GM10847 (cell line): Measurements from ENCODE around the gene CORO1C.

Experiments
- POLR2A ChIP-seq: IDR thresholded peaks from 2 replicates; pipeline ENCODE4 v1.6.1; 2011; ENCODE audit not compliant: insufficient read length; ENCODE audit errors: extremely low read depth

CORO1C gene

DNA sequence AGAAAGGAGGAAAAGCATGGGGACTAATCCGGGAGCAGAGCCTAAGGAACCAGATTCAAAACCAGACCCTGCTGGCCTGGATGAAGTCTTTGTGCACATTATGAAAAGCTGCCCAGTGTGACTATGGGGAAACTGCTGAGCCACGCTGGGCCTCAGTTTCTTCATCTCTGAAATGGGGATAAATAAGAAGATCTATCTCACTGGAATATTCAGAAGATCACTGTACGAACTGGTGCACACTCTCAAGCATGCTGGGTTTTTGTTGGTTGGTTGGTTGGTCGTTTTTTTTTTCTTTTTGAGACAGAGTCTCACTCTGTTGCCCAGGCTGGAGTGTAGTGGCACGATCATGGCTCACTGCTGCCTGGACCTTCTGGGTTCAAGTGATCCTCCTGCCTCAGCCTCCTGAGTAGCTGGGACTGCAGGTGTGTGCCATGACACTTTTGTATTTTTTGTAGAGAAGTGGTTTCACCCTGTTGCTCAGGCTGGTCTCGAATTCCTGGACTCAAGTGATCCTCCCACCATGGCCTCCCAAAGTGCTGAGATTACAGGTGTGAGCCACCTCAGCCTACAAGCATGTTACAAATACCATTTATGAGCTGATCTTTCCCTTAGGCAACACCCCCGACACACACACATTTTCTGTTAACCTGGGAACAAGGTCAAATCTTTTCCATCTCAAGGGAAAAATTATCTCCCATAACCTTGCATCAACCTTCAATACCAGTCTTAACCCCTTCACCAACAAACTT is 33.4 kb upstream of the CORO1C start:
- TF ChIP-seq POLR2A = no peak

DNA sequence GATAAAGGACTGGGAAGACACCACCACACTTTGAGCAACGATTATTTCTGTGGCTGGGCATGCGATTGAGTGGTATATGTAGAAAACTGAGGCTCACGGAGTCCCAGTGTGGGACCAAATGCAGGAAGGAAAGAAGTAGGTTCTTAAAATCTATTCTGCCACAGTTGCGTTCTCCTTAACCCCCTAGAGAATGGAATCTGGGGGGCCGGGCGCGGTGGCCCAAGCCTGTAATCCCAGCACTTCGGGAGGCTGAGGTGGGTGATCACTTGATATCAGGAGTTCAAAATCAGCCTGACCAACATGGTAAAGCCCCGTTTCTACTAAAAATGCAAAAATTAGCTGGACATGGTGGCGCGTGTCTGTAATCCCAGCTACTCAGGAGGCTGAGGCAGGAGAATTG is 29.9 kb upstream of the CORO1C start:
- TF ChIP-seq POLR2A = no peak

DNA sequence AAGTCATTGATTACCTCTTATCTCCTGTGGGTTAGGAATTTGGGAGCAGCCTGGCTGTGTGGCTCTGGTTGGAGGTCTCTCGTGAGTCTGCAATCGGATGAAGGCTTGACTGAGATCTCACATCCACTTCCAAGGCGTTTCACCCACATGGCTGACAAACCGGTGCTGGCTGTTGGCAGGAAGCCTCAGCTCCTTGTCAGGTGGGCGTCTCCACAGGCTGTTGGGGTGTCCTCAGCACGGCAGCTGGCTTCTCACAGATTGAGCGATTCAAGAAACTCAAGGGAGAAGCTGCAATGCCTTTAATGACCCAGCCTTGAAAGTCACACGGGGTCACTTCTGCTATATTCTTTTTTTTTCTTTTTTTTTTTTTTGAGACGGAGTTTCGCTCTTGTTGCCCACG is 28.6 kb upstream of the CORO1C start:
- no peak for TF ChIP-seq POLR2A

DNA sequence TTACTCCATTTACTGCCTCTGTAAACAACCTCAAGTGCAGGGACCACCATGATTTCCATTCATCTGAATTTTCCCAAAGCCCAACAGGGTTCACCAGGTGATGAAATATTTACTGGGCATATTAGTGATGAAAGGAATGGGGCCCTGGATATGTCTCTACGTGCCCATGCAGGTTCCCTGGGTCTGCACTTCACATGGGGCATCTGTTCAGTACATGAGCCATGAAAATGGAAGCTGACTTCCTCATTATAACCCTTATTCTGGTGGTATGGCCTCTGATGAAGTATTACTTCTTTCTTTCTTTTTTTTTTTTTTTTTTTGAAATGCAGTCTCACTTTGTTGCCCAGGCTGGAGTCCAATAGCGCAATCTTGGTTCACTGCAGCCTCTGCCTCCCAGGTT is 26.5 kb upstream of the CORO1C start:
- TF ChIP-seq POLR2A = no peak

DNA sequence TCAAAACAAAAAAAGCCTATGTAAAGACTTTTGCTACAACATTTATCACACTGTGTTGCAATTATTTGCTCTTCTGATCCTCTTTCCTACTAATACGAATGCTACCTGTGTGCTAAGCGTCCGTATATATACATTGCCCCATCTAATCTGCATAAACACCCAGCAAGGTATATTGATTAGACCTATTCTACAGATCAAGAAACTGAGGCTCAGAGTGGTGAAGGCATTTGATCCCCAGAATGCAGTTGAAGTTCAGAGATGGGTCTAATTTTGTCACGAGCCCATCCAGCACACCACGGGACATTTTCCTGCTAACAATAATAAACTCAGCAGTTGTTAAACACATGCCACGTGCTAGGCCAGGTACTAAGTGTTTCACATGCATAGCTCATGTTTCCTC is 25.1 kb upstream of the CORO1C start:
- TF ChIP-seq POLR2A = no peak

DNA sequence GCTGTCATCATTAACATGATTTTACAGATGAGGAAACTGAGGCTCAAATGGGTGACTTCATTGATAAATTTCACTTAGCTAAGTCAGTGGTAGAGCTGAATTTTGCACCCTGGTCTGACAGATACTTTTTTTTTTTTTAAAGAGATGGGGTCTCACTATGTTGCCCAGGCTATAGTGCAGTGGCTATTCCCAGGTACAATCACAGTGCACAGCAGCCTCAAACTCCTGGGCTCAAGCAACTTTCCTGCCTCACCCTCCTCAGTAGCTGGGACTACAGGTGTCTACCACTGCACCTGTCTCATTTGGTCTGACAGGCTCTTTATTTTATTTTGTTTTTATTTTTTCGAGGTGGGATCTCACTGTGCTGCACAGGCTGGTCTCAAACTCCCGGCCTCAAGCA is 24.2 kb upstream of the CORO1C start:
- no peak for TF ChIP-seq POLR2A

DNA sequence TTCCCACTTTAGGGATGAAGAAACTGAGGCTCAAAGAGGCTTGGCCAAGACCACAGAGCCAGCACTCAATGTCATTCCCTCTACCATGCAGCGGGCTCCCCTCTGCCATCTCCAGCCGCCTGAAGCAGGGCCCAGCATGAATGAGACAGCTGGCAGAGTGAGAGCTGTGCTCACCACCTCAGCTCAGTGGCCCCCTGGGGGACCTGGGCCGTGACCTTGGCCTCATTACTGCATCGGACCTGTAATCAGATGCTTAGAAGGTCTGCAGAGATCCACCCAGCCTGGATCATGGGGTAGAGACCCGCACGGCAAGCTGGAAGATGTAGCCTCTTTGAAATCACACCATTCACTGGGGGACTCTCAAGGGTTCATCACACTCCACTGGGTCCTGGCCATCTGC is 22.7 kb upstream of the CORO1C start:
- no peak for TF ChIP-seq POLR2A

DNA sequence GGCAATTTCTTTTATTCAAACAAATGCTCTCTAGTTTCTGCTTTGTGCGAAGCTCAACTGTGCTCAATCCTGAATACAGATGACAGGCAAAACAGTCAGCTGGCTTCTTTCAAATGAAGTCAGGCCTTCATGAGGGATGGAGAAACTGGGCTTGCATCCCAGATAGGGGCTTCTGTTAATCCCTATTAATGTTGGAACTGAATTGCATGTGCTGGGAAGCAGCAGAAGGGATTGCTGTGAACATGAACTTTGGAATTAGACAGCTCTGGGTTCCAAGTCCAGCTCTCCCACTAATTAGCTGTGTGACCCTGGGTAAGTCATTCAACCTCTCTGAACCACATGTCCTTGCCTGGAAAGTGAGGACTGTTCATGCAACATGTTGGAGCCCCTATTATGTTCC is 21.1 kb upstream of the CORO1C start:
- TF ChIP-seq POLR2A = no peak

DNA sequence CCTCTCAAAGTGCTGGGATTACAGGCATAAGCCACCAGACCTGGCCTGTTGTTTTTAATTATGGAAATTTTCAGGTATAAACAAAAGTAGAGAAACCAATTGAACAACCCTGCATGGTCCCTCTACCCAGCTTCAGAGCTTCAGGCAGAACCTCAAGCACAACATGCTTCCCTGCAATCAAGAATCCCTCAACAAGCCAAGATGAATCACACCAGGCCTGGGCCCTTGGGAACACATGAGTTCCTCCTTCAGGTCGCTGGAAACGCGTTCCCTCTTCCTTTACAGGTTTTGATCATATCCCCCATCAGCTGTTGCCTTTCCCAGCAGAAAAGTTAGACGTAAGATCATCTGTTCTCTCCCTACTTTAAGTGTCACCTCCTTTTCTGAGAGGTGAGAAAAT is 20.5 kb upstream of the CORO1C start:
- TF ChIP-seq POLR2A = no peak

DNA sequence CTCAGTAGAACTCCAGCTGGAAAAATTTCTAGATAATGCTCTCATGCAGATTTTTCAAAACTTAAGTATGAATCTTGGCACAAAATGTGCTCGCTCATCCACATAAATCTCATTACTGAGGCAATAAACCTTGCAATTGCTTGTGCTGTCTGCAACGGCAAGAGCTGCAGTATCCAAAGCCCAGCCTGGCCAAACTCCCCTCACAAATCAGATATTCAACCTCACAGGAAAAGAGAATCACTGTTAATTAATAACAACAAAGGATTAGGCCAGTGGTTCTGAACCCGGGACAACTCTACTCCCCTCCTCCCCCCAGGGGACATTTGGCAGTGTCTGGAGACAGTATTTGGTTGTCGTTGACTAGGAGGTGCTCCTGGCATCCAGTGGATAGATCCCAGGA is 19.2 kb upstream of the CORO1C start:
- no peak for TF ChIP-seq POLR2A

DNA sequence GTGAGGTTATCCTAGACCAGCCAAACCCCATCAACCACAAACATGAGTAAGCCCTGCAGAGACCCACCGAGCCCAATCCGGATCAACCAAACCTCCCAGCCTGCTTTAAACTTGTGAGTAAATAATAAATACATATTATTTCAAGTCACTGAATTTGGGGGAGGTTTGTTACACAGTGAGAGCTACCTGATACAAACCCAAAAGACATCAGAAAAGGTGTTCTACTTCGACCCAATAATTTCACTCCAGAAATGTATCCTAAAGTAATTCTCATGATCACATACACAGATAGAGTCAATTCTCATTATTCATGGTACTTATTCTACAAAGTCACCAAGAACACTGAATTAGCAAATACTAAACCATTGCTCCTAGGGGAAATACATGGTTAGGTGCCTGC is 16.2 kb upstream of the CORO1C start:
- no peak for TF ChIP-seq POLR2A

DNA sequence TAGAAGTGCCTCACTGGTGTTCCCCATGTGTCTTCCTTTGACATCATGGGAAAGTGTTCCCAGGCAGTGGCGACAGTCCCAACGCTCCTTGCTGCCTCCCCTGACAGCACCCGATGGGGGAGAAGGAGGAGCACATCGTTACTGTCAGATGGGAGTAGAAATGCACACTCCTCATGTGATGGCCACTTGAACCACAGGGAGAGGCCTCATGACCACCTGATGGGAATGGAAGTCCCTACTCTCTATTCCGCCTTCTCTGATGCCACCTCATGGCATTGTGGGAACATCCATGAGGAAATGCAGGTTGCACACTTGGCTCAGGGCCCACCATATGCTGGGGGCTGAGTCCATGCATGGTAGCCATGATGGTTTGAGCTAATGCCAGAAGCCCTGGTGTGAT is 14.3 kb upstream of the CORO1C start:
- no peak for TF ChIP-seq POLR2A

DNA sequence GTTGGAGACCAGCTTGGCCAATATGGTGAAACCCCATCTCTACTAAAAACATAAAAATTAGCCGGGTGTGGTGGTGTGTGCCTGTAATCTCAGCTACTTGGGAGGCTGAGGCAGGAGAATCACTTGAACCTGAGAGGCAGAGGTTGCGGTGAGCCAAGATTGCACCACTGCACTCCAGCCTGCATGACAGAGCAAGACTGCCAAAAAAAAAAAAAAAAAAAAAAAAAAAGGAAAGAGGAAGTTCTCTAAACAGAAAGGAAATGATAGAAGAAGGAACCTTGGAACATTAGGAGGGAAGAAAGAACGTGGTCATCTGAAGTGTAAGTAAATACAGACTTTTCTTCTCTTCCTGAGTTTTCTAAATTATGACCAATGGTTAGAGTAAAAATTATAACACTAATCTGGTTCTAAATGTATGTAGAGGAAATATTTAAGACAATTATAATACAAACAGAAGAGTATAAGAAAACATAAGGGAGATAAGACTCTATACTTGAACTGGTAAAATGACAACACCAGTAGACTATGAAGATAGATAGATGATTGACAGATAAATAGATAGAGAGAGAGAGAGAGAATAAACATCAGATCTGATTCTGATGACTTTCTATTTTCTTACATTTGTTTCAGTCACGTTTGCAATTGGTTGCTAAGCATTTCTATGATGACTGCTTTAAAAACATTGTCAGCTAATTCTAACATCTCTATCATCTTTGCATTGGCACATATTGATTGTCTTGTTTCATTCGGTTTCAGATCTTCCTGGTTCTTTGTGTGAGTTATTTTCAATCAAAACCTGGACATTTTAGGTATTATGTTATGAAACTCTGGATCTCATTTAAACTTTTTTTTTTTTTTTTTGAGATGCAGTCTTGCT is 12.9 kb upstream of the CORO1C start:
- no peak for TF ChIP-seq POLR2A

DNA sequence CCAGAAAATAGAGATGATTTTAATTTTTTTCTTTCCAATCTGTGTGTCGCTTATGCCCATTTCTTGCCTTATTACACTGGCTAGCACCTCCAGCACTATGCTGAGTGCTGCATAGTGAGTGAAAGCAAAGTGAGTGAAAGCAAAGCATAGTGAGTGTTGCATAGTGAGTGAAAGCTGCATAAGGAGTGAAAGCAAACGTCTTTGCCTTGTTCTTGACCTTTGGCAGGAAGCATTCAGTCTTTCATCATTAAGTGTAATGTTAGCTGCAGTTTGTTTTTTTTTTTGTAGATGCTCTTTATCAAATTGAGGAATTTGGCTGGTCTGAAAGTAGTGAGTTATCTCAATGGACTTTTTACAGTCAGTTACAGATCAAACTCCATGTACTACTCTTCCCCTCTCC is 6.9 kb upstream of the CORO1C start:
- no peak for TF ChIP-seq POLR2A

DNA sequence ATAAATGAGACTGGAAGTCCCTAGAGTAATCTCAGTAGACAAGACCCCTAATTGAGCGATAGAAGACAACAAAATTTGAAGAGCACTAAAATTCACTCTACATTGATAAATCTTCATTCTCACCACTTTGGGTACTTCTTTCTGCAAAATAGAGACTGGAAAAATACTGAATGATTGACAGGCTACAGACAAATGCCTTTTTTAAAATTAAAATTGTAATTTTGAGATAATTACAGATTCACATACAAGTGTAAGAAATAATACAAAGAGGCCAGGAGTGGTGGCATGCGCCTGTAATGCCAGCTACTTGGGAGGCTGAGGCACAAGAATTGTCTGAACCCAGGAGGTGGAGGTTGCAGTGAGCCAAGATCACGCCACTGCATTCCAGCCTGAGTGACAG is 4.5 kb upstream of the CORO1C start:
- no peak for TF ChIP-seq POLR2A

DNA sequence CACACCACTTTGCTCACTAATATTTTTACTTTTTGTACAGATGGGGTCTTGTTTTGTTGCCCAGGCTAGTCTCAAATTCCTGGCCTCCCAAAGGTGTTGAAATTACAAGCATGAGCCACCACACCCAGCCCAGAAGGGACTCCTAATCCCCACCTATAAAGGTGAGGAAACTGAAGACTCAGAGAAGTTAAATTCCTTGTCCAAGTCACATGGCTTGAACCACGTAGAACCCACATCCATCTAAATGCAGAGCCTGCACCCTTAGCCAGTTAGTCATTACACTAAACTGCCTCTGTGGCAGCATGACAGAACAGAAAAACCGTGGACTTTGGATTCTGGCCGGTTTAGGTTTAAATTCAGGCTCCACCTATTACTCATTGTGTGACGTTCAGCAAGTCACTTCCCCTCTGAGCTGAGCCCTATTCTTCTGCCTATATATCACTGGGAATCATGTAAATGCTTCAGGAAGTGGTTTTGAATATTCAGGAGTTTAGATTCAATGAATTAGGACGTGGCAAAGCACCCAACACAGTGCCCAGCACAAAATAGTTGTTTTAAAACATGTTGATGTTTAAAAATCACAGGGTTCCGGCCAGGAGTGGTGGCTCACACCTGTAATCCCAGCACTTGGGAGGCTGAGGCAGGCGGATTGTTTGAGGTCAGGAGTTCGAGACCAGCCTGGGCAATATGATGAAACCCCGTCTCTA is 3.0 kb upstream of the CORO1C start:
- TF ChIP-seq POLR2A = no peak
